ENCODE data around the gene ANLN. TPM values are rescaled to one million over a fixed set of nuclear protein-coding genes. Genes with fewer than 3 reads are reported as not detected.
A peak's percentile ranks its signal among the peaks of the same experiment; 100 is the strongest.

Gene ANLN
- total and polyA plus RNA-seq, 9 of the 15 experiments (the other 6 are each of a cell fraction or from before 2014, with no cell fraction given) = 18.1 to 66.2 (median 38.7) TPM

- TF ChIP-seq ARID1B (IDR thresholded peaks at IDR 0.05) (0 out of 2 replicates have a peak, but pooled peaks have one; percentile 22), VEZF1 (CRISPR knock-in tag; IDR thresholded peaks at IDR 0.05) (no peak), ZC3H4 (CRISPR knock-in tag; IDR thresholded peaks at IDR 0.05; ENCODE audit: borderline replicate concordance) (no peak), HNRNPL (IDR thresholded peaks at IDR 0.05; ENCODE audit: low read depth, low read length) (no peak), E2F6 (IDR thresholded peaks at IDR 0.05; ENCODE audit: borderline replicate concordance in 1 of 2, extremely low read depth in 1 of 2, insufficient read depth in 1 of 2, insufficient read length in 1 of 2, low read depth in 1 of 2, low read length in 1 of 2, poor library complexity in 1 of 2, severe bottlenecking in 1 of 2) (no peak), PBX2 (CRISPR knock-in tag; IDR thresholded peaks at IDR 0.05; ENCODE audit: low read depth) (no peak), PBX2 (tag; conservative IDR thresholded peaks at IDR 0.05; ENCODE audit: low read depth) (0 out of 2 replicates have a peak, but pooled peaks have one; percentile 41), TSHZ1 (CRISPR knock-in tag; IDR thresholded peaks at IDR 0.05) (no peak), CSDE1 (IDR thresholded peaks at IDR 0.05) (no peak), POLR2AphosphoS2 (IDR thresholded peaks at IDR 0.05; ENCODE audit: low read length) (no peak), YBX1 (IDR thresholded peaks at IDR 0.05) (no peak), MEIS2 (IDR thresholded peaks at IDR 0.05; ENCODE audit: partially characterized antibody) (peak; percentile 16), ZNF75A (CRISPR knock-in tag; IDR thresholded peaks at IDR 0.05) (no peak), E2F4 (CRISPR knock-in tag; IDR thresholded peaks at IDR 0.05; ENCODE audit: low read depth) (no peak)
Observed at GRCh38 chr7:36404639-36405408, 15.2 kb downstream of the ANLN start (continued).
